RPMI8226 (cell line): ENCODE measurements around the gene THOC7.

Source experiments
- DNase-seq: peaks from one replicate; pipeline ENCODE4 v3.0.0-alpha.2; 2015

Gene THOC7

GRCh38 chr3:63832395-63832794, 31.2 kb downstream of the THOC7 start:
- no peak for DNase-seq

- DNase-seq, result no peak
These were observed 33.1 kb downstream of the THOC7 start for GRCh38 chr3:63830526-63830925.

DNA sequence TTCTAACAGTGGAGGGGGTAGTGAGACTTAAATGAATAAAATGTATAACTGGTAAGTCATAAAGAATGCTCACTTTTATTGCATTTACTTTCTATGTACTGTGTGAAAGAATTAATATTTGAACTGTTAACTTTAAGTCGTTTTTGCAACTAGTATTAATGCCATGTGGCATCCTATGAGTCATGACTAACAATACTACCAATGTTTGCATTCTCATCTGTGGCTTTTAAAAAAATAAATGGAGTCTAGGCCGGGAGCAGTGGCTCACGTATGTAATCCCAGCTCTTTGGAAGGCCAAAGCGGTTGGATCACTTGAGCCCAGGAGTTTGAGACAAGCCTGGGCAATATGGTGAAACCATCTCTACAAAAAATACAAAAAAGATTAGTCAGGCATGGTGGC, 39.3 kb downstream of the THOC7 start:
- DNase-seq, result no peak

DNA sequence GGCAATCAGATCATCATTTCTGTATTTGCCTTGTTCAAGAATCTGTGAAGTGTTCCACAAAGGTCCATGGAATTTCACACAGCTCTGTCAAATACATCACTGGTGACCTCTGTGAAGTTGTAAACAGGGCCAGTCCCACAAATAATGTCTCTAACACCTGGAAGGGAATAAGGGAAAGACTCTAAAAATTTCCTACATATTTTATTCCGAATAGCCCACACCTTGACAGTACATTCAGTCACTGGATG, 44.5 kb downstream of the THOC7 start, which contains the start of gene C3orf49:
C3orf49 (plus strand) TSS at position 149 of the 248 bp plus-strand sequence. CDS start 173 bp downstream, outside the sequence.
- no peak for DNase-seq

GRCh38 chr3:63818282-63819150, 45.1 kb downstream of the THOC7 start:
- peak; percentile 68 for DNase-seq

DNA sequence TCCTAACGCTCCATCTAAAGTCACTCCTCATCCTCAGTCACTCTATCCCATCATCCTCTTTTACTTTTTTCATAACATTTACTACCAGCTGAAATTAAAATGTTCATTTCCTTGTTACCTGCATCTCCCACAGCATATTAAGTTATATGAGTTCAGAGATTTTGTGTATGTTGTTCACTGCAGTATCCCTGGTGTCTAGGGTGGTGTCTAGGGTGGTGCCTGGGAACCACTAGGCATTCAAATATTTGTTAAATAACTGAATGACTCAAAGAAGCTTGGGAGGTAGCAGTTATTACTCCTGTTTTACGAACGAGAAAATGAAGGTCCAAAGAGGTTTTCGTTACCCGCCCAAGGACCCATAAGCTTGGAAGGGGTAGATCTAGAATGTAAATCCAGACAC, 46.4 kb downstream of the THOC7 start:
- DNase-seq, result no peak

DNA sequence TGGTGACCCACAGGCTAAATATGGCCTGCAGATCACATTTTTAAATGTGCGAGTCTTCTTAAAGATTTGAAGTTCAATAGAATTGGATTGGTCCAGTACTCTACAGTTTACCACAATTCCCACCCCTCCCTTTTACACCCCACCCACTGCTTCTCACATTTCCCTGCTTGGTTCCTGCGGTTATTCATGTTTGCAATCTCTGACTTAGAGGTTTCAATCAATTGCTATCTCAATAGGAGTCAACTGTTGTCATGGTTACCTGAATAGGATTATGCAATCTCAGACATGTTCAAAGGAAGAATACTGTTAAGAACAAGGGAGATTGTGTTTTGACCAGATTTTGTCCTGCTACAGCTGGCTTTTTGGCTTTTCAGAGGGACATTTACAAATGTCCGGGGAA, 49.4 kb downstream of the THOC7 start:
- DNase-seq, result no peak

DNA sequence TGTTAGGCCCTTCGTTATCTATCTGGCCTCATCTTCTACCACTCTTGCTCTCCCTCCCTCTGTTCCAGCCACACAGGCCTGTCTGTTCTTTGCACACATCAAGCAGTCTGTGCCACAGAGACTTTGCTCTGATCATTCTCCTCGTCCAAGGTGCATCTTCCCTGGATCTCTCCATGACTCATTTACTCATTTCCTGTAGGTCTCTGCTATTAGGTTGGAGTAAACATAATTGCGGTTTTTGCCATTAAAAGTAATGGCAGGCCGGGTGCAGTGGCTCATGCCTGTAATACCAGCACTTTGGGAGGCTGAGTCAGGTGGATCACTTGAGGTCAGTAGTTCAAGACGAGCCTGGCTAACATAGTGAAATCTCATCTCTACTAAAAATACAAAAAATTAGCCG, 54.0 kb downstream of the THOC7 start:
- DNase-seq, result no peak

DNA sequence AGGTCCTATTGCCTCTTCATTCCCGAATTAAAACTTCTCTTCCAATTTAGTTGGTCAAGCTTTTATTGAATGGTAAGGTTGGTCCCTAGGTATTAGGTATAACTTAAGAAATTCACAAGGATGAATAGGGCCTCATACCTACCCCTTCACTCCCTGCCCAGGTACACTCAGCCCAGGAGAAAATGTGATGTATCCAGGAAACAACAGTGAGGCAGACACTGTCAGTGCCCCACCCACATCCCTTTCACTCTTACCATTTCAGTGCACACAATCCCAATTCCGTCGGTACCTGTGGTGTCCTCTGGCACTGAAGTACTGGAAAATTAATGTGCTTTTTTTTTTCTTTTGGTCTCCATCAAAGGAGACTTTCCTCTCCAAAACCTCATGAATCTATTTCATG, 55.0 kb downstream of the THOC7 start:
- no peak for DNase-seq

GRCh38 chr3:63807961-63808565, 55.5 kb downstream of the THOC7 start:
- no peak for DNase-seq

GRCh38 chr3:63803911-63804310, 59.7 kb downstream of the THOC7 start:
- no peak for DNase-seq

- no peak for DNase-seq
These were observed 63.5 kb downstream of the THOC7 start for GRCh38 chr3:63800097-63800496.

GRCh38 chr3:63798949-63799348, 64.7 kb downstream of the THOC7 start:
- DNase-seq, result no peak

- DNase-seq, result no peak
These were observed 65.1 kb downstream of the THOC7 start for GRCh38 chr3:63798544-63798943.

- no peak for DNase-seq
These were observed 68.2 kb downstream of the THOC7 start for GRCh38 chr3:63795438-63795837.

- DNase-seq, result peak; percentile 10
These were observed 71.6 kb downstream of the THOC7 start for GRCh38 chr3:63791974-63792373.
